Measurements from ENCODE around the gene CADPS. TPM values are rescaled to one million over a fixed set of nuclear protein-coding genes. Genes with fewer than 3 reads are reported as not detected.

Gene CADPS
- total and polyA plus RNA-seq, 9 of the 15 experiments (the other 6 are each of a cell fraction or from before 2014, with no cell fraction given) = not detected

DNA sequence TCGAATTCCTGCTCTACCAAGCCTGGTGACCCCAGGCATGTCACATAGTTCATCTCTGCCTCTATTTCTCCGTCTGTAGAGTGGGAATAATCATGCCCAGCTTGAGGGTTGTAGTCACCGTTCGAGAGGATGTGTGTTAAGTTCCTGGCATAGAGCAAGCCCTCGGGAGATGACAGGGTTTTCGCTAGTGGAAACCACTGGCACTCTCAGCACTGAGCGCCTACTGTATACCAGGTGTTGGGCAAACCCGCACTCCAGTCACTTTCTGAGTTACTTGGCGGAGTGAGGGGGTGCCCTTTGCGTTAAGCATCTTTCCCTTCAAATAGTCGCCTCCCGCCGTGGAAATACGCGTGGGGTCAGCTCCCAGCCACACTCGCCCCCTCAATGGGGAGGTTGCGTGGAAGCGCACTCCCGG lies 506.9 kb downstream of the CADPS start:
- ATAC-seq (no peak), DNase-seq (ENCODE audit: extremely low read depth in 1 of 4, low spot score in 3 of 4) (no peak), FAIRE-seq (no peak)
- no peak overlapping the region for H3K4me3 ChIP-seq
- H4K20me1 ChIP-seq (replicated peaks; ENCODE audit: control insufficient read depth, insufficient read depth, low read length) = no peaks in the 10 kb centered on the region
- H3K36me3 ChIP-seq (ENCODE audit: control insufficient read depth, insufficient read depth, low read length) = no peaks in the 10 kb centered on the region
- H2AFZ ChIP-seq (ENCODE audit: low read depth, low read length) = no peak overlapping the region
- no peak overlapping the region for H3K4me2 ChIP-seq (ENCODE audit: insufficient read depth, low read length)
- CTCF ChIA-PET (ENCODE audit: low intra/inter-chr PET ratio) = no interaction called here
- in situ Hi-C loops (cut with MboI) (no loop called here), intact Hi-C loops (cut with micrococcal nuclease) (no loop called here)
- no peaks in the 10 kb centered on the region for H3K4me1 ChIP-seq (replicated peaks in 1 of 2; ENCODE audit: control insufficient read depth in 2 of 2, insufficient read depth in 2 of 2, low read length in 2 of 2)
- no peaks in the 10 kb centered on the region for H3K9me1 ChIP-seq (ENCODE audit: control insufficient read depth, insufficient read depth, low read length)
- no peak overlapping the region for H3K27ac ChIP-seq (ENCODE audit: extremely low read depth, low read depth, low read length)
- TF ChIP-seq ZKSCAN8 (CRISPR knock-in tag; IDR thresholded peaks at IDR 0.05) (0 out of 2 replicates have a peak, but pooled peaks have one; percentile 24), ZNF253 (CRISPR knock-in tag; conservative IDR thresholded peaks at IDR 0.05) (no peak), ARNT (IDR thresholded peaks at IDR 0.05) (no peak), HNRNPH1 (optimal IDR thresholded peaks at IDR 0.05; ENCODE audit: low read depth, low read length) (no peak), ZNF717 (CRISPR knock-in tag; IDR thresholded peaks at IDR 0.05) (no peak), SREBF2 (CRISPR knock-in tag; IDR thresholded peaks at IDR 0.05) (no peak), TBL1XR1 (IDR thresholded peaks at IDR 0.05; ENCODE audit: low read length in 2 of 2) (no peak)
- no peaks in the 10 kb centered on the region for H3K79me2 ChIP-seq (ENCODE audit: control insufficient read depth, insufficient read depth, low read length)
- no peaks in the 10 kb centered on the region for H3K9me3 ChIP-seq (replicated peaks; ENCODE audit: control insufficient read depth, insufficient read depth, low read depth, low read length)
- H3K9ac ChIP-seq (ENCODE audit: insufficient read depth in 1 of 2, low read depth in 2 of 2, low read length in 2 of 2) = no peak overlapping the region
- no TSS peak for BruUV-seq (replicated peaks)
- POLR2A ChIA-PET = no interaction called here
- peaks cover 0 to 39% of the 10 kb centered on the region in 2 experiments; a peak in 2 of 5 replicates for H3K27me3 ChIP-seq (ENCODE audit: control insufficient read depth in 2 of 2, insufficient read depth in 2 of 2, low read length in 2 of 2)
- WGBS (ENCODE audit: insufficient coverage, low coverage, missing lambda C conversion rate) = 3% methylated on average over 8 of the region's 19 CpGs

DNA sequence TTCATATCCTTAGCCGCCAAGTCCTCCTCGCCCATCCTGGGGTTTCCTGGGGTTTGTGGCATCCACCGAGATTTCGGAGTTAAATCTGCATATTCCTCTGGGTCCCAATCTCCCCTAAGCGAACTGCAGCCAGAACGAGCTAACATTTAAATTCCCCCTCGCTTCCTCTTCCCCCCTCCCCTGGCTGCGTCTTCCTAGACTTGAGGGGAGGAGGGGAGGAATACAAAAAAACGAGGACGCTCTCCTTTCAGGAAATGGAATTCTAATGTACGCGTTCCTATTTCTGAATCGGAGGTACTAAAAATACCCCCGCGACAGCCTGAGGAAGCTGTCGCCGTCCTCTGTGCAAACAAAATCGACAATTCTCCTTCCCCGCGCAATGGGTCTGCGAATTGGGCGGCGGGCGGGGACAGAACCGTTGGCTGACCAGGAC lies 507.4 kb downstream of the CADPS start:
- Histone ChIP-seq H4K20me1 (replicated peaks; ENCODE audit: control insufficient read depth, insufficient read depth, low read length) (no peaks in the 10 kb centered on the region), H3K79me2 (ENCODE audit: control insufficient read depth, insufficient read depth, low read length) (no peaks in the 10 kb centered on the region), H3K4me2 (ENCODE audit: insufficient read depth, low read length) (no peak overlapping the region), H3K9ac (ENCODE audit: insufficient read depth in 1 of 2, low read depth in 2 of 2, low read length in 2 of 2) (no peak overlapping the region), H3K9me1 (ENCODE audit: control insufficient read depth, insufficient read depth, low read length) (no peaks in the 10 kb centered on the region), H3K27ac (ENCODE audit: extremely low read depth, low read depth, low read length) (no peak overlapping the region), H3K27me3 (ENCODE audit: control insufficient read depth in 2 of 2, insufficient read depth in 2 of 2, low read length in 2 of 2) (peaks cover 0 to 39% of the 10 kb centered on the region in 2 experiments; a peak in 2 of 5 replicates), H3K4me1 (replicated peaks in 1 of 2; ENCODE audit: control insufficient read depth in 2 of 2, insufficient read depth in 2 of 2, low read length in 2 of 2) (no peaks in the 10 kb centered on the region), H3K4me3 (no peak overlapping the region), H3K9me3 (replicated peaks; ENCODE audit: control insufficient read depth, insufficient read depth, low read depth, low read length) (no peaks in the 10 kb centered on the region), H2AFZ (ENCODE audit: low read depth, low read length) (no peak overlapping the region), H3K36me3 (ENCODE audit: control insufficient read depth, insufficient read depth, low read length) (no peaks in the 10 kb centered on the region)
- DNase-seq (ENCODE audit: extremely low read depth in 1 of 4, low spot score in 3 of 4) = no peak
- under 1% methylated on average over 17 of the region's 25 CpGs for WGBS (ENCODE audit: insufficient coverage, low coverage, missing lambda C conversion rate)
- ChIA-PET CTCF (ENCODE audit: low intra/inter-chr PET ratio) (no interaction called here), POLR2A (no interaction called here)
- no TSS peak for BruUV-seq (replicated peaks)
- in situ Hi-C loops (cut with MboI) = no loop called here
- FAIRE-seq = no peak
- intact Hi-C loops (cut with micrococcal nuclease) = no loop called here
- ATAC-seq = no peak
- no peak for TF ChIP-seq RUNX1 (IDR thresholded peaks at IDR 0.05; ENCODE audit: low read depth)
- TF ChIP-seq RBM15 (IDR thresholded peaks at IDR 0.05; ENCODE audit: insufficient read depth, low read length) = no peak
- no peak for TF ChIP-seq KLF13 (tag; IDR thresholded peaks at IDR 0.05; ENCODE audit: borderline replicate concordance, low read depth)
- no peak for TF ChIP-seq KDM5B (IDR thresholded peaks at IDR 0.05; ENCODE audit: insufficient replicate concordance, low read depth, low read length)
- TF ChIP-seq KLF10 (CRISPR knock-in tag; IDR thresholded peaks at IDR 0.05) = no peak
- no peak for TF ChIP-seq BRD9 (IDR thresholded peaks at IDR 0.05; ENCODE audit: low read depth, partially characterized antibody)
- no peak for TF ChIP-seq SIN3B (IDR thresholded peaks at IDR 0.05; ENCODE audit: low read depth)
- TF ChIP-seq SPI1 (IDR thresholded peaks at IDR 0.05; ENCODE audit: borderline replicate concordance, low read depth, low read length) = no peak

Measured in K562 (cell line).